HG02798 (cell line): ENCODE data around the gene AKT1.

Source experiments
- ATAC-seq: cut with Tn5 transposase; IDR thresholded peaks from one replicate; pipeline ENCODE4 v1.9.1; 2021; ENCODE audit warnings: mild to moderate bottlenecking; ENCODE audit not compliant: unreplicated experiment, poor library complexity

The AKT1 gene

DNA sequence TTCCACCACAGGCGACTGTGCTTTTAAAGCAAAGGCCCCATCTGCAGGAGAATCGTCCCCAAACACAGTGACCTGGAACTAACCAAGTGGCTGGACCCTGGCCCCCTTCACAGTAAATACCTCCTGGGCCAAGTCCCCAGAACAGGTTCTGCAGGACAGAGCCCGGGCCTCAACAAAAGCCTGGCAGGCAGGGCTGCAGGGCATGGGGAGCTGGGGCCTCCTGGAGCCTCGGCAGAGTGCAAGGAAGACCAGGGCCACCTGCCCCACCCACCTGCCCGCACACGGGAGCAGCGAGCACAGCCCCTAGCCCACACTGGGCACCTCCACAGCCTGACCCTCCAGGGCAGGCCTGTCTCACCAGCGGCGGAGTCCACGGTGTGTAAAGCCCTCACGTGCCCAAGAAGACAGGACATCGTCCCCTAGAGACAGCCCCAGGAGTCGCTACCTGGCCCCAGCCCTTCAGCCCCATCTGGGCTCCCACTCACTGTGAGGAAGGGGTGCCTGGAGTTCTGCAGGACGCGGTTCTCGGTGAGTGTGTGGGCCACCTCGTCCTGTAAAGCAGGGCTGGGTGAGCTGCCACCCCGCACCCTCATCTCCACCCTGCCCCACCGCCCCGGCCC, 21.0 kb downstream of the AKT1 start:
- no peak for ATAC-seq

DNA sequence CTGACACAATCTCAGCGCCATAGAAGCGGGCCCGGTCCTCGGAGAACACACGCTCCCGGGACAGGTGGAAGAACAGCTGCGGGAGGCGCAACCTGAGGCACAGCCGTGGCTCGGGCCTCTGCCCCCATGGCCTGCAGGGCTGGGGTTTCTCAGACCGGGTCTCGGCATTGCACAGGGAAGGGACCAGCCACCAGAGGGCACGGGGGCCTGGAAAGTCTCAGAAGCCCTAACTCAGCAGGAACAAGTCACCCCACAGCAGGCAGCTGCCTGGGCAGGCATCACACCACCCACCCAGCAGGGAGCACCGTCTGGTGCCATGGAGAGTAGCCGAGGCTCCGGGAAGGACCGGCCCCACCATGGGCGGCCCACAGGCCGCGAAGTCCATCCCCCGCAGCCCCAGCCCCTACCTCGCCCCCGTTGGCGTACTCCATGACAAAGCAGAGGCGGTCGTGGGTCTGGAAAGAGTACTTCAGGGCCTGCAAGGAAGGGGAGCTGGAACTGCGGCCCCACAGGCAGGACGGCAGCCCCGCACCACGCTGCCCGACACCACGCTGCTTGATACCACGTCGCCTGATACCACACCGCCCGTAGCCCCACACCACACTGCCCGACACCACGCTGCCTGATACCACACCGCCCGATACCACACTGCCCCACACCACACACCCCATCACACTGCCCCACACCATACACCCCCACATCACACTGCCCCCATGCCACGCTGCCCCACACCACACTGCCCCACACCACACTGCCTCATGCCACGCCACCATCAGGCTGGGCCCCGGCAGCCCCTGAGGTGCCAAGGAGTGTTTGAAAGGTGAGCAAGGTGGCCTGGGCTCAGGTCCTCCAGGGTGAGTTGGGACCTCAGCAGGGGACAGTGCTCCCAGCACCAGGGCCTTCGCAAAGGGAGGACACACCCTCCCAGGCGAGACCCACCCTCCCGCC, 21.8 kb downstream of the AKT1 start:
- ATAC-seq, result no peak

DNA sequence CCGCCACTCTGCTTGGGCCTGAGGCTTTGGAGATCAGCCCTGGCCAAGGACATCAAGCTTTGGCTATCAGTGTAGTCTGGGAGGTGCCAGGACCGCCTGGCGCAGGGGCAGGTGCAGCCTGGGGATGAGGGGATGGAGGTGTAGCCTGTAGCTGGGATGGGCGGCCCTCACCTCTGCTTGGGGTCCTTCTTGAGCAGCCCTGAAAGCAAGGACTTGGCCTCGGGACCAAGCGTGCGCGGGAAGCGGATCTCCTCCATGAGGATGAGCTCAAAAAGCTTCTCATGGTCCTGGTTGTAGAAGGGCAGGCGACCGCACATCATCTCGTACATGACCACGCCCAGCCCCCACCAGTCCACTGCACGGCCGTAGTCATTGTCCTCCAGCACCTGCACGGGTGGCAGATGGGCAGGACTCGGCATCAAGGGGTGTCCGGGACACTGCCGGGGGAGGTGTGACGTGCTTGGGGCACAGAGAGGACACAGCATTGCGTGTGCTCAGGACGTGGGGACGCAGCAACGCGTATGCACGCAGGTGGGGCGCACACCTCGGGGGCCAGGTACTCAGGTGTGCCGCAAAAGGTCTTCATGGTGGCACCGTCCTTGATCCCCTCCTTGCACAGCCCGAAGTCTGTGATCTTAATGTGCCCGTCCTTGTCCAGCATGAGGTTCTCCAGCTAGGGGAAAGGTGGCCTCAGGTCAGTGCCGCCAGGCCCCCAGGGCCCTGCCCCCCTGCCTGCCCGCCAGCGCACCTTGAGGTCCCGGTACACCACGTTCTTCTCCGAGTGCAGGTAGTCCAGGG, 22.6 kb downstream of the AKT1 start:
- ATAC-seq, result no peak

DNA sequence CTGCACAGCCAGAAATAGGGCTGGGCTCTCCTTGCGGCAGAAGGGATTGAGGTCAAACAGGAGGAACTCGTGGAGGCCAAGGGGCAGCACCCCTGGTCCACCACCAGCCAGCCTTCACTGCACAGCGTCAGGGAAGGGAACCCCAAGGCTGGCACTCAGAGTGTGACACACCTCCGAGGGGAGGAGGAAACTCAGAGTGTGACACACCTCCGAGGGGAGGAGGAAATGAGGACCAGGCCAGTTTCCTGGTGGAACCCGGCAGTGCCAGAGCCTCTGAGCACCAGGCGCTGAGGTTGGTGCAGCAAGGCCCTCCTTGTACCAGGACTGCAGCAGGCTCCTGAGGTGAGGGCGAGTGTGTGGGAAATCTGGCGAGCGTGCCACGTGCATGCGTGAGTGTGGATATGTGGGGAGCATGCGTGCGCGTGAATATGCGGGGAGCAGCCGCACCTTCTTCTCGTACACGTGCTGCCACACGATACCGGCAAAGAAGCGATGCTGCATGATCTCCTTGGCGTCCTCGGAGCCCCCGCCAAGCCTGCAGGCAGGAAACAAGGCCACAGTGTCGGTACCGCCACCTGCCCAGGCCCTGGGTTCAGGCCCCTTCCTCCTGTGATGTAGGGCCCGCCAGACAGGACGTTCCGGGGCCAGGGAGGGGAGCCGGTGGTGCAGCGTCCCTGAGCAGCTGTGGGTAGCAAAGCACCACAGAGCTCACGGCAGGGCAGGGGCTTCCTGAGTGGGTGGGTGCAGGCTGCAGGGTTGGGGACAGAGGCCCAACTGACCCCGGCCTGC, 23.4 kb downstream of the AKT1 start:
- ATAC-seq, result no peak

DNA sequence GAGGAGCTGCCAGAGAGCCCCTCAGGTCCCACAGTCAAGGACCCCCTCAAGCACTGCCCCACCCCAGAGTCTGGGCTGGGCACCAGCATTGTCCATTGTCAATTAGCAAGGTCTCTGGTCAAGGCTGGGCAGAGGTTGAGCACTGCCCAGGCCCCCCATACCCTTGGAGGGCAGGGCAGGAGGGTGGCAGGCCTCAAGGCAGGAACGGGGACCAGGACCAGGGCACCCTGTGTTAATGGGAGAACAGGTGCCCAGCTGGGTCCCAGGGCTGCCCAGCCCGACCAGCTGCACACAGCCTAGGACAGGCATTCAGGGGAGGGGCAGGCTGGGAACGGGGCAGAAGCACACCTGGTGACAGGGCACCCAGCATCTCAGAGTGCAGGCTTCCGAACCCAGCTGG, 24.2 kb downstream of the AKT1 start:
- no peak for ATAC-seq

DNA sequence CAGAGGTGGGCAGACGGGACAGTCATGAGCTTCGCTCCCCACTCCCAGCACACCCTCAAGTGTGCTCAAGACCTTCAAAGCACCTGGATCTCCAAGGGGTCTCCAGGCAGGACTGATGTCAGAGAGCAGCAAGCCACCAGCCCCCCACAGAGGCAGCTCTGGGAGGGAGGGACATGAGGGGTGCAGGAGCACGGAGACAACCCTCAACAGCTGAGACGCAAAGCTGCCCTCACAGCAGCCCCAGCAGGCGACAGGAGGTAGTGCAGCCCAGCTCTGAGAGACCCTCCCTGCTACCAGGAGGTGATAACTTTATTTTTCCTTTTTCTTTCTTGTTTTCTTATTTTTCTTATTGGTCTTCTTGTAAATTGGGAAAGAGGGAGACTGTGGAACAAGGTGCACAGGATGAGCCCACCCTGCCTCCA, 24.7 kb downstream of the AKT1 start:
- no peak for ATAC-seq

DNA sequence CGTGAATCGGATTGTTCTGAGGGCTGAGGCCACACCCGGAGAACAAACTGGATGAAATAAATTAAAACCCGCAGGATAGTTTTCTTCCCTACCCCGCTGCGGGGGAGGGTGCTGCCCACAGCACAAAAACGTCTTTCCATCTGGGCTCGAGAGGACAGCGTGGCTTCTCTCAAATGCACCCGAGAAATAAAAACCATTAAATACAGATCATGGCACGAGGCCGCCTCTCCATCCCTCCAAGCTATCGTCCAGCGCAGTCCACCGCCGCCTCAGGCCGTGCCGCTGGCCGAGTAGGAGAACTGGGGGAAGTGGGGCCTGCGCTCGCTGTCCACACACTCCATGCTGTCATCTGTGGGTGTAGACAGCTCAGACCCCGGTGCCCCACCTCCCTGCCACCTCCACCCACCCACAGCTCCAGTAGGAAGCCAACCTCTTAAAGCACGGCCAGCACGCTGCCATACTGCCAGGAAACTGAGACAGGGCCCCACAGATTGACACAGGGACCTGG, 25.4 kb downstream of the AKT1 start:
- ATAC-seq, result no peak

DNA sequence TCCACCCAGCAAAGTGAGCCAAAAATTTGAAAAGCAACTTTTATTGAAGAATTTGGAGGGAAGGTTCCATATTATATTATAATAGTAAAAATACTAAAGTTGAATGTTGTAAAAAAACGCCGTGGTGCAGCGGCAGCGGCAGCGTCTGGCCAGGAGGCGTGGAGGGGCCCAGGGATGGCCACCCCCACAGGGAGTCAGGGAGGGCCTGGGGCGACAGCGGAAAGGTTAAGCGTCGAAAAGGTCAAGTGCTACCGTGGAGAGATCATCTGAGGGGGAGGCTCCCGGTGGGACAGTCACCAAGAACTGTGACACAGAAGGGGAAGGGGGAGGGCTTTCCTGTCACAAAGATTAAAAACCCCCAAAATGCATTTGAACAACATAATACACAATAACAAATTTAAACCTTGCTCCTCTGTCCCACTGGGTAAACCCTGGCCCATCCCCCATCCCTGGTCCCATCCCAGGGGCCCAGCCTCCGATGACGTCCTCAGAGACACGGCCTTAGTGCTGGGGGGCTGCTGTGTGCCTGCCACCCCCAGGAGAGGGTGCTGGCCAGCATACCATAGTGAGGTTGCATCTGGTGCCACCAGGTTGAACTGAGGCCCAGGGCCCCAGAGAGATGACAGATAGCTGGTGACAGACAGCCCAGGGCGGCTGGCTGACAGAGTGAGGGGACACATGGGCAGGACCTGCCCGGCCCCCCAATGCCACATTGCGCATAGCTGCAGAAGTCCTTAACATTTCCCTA, 26.1 kb downstream of the AKT1 start:
- ATAC-seq, result no peak

DNA sequence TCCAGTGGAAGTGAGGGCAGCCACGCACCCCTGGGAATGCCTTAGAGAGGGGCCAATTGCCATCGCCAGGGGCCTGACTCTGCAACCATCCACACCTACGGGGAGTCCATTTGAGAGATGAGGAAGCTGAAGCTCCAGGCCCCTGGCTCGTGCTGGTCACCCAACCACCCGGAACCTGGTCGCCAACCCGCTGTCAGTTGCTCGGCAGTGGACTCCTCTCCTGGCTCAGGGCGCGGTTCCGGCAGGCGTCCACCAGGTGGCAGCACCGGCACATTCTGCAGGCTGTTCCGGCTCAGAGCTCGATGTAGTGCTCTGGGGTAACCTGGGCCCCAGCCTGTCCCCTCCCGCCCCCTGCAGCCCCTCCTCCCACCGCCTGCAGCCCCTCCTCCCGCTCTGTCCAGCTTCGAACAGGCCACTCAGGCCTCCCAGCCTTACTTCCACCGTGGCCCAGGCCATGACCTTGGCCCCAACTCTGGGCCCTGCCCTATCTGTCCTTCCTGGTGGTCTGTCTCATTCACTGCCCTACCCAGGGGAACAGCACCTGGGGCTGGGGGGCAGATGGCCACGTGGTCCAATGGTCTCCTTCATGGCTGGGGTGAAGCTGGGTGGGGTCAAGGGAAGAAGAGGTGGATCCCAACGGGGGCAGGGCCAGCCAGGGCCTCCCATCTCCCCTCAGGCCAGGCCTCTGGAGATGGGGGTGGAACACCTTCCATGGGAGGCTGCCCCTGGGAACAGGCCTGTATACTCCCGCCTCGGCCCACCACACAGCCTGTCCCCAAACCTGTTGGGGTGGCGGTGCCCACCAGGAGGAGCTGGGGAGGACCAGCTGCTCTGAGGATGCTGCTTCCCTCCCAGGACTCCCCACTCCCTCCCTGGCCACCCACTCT, 26.9 kb downstream of the AKT1 start:
- peak; percentile 76 for ATAC-seq

DNA sequence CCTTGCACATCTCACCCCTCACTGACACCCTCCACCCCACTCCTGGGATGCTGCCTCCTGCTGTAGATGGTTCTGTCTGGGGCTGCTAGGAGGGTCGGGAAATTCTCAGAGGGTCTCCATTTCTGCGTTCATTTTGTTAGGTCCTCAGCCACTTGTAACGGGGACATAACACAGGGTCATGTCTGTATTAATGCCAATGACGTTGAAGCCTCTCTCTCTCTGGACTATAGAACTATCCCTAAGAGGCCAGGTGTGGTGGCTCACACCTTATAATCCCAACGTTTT, 28.0 kb downstream of the AKT1 start:
- no peak for ATAC-seq

DNA sequence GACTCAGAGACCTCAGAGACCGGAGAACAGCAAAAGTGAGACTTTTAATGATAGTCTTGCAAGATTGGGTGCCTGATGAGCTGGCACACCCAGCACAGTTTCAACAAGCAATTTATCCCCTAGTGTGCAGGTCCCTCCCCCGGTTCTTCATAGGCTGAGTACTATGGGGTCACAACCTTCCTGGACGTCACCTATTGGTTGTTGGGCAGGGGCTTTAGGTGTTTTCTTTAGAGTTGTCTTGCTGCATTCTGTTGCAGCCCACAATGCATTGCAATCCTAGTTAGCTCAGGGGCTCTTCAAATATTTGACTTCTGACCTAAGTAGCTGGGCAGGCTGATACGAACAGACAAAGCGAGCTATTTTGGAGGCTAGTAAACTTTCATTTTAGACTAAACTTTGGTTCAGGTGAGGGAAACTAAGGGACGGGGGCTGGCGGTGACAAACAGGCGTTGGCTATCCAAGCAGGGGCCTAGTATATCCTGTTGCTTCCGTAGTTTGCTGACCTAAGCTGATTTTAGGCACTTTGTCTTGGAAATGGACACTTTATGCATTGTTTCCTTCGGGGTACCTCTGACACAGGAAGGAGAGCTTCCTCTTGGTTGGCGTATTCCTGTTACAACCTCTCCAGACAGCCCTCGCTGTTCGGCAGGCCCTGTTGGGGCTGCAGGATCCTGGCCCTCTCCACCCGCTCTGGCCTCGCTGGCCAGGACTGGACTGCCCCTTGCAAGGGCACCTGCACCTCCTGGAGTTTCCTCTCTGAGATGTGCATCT, 28.5 kb downstream of the AKT1 start:
- no peak for ATAC-seq

DNA sequence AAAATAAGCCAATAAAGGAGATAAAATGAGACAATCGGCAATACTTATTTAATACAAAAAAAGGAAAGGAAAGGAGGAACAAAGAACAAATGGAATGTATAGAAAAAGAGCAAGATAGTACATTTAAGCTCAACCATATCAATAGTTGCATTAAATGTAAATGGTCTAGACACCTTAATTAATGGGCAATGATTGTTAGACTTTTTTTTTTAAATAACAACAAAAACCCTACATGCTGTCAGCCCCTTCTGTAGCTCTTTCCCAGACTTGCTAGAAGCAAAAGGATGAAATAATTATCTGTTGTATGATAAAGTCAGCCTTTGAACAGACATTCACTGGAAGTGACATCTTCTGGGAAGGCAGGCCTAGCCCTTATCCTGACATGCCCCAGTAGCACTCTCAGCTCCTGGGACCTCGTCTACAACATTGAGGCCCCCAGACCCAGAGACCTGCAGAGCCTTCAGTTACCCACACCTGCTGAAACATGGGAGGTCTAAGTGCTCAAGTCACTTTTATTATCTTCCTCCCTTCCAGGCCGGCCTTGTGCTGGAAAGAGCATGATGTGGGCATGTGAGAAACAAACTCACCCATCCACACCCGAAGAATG, 29.2 kb downstream of the AKT1 start:
- ATAC-seq, result no peak

DNA sequence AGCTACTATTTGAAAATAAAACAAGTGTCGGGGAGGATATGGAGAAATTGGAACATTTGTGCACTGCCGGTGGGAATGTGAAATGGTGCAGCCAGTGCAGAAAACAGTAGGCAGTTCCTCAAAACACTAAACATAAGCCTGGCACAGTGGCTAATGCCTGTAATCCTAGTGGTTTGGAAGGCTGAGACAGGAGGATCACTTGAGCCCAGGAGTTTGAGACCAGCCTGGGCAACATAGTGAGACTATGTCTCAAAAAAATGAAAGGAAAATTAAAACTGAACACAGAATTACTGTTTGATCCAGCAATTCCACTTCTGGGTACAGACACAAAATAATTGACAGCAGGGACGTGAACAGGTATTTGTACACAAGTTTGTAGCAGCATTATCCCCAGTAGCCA, 30.0 kb downstream of the AKT1 start:
- no peak for ATAC-seq

DNA sequence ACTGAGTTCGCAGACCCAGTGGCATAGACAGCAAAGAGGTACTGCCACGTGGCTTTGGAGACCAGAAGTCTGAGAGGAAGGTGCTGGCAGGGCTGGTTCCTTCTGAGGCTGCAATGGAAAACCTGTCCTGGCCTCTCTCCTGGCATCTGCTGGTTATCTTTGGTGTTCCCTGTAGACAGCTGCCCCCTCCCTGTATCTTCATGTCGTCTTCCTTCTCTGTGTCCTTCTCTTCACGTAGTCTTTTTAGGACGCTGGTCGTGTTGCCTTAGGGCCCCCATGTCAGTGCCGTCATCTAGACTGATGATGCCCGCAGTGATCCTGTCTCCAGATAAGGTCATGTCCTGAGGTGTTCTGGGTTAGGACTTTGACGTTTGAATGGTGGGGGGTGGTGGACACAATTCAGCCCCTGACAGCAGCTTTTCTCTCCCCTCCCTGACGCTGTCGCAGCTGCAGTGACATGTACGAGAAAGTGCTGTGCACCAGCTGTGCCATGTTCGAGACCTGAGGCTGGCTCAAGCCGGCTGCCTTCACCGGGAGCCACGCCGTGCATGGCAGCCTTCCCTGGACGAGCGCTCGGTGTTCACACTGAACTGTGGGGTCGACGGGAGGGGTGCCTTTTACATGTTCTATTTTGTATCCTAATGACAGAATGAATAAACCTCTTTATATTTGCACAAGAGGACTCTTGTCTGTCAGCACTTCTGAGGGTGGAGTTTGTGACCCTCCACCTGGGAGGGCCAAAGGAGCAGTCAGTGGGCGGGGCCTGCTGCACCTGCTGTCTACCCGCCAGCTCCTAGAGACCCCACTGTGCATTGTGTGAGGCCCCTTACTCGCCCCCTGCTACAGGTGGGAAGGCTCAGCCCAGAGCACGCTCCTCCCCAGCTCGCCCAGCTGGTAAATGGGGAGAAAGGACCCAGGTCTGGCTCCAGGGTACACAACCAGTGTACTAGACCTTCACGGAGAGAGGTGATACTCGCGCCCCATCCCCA, 36.3 kb downstream of the AKT1 start:
- no peak for ATAC-seq

DNA sequence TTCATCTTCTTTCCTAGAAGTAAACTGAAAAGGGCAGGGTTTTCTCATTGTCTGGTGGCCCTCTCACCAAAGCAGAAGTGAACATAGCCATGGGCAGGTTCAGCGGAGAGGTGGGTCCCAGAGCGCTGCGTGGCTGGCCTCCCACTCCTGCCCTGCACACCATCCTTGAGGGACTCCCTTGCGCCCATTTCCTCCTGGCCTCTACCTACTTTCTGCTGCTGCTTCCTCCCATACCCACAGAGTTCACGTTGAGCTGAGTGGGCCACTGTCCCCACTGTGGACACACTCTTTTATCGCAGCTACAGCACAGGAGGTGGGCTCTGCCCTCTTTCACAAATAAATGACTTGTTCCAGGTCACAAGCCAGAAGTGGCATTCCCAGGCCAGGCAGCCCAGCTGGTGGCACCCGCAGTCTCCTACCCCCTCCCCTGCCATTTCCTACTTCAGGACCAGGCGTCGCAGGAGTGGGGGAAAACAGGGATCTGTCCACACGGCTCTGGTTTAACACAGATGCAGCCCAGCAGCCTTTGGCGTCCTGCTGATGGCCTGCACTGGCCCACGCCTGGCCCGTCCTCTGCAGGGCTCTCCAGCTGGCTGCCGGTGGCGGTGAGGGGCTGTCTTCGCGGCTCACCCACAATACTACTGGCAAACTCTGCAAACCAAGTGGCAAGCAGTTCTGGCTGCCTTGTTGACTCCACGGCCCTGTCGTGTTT, 37.7 kb downstream of the AKT1 start:
- no peak for ATAC-seq

DNA sequence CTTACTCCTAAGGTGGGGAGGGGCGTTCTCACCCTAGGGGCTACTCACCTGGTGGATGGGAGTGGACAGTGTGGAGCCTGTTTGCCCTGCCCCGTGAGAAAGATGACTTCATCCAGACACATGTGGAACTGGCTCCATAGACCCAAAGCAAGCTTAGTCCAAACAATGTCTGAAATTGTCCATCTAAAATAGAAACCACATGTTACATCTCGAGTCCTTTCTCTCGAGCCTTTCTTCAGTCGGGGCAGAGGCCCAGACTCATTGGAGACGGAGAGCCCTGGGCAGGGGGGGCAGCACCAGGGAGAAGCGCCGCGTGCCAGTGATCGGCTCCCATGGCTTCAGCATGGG, 38.3 kb downstream of the AKT1 start:
- ATAC-seq, result no peak
